SK-N-SH (cell line): ENCODE measurements around the gene NIPAL1. TPM values are rescaled to one million over a fixed set of nuclear protein-coding genes. Genes with fewer than 3 reads are reported as not detected.

ENCODE experiments used
- CTCF ChIA-PET: fragments of 300-600, 350-600 bp; formaldehyde crosslinking; extraction: SDS; loops from one replicate; lab custom pipeline; 2021; lab: Yijun Ruan, JAX
- POLR2A ChIA-PET: fragments of 350-600 bp; sonication (Branson Sonifier 250); formaldehyde crosslinking; extraction: SDS; loops from one replicate; lab custom pipeline; 2020; ENCODE audit warnings: antibody characterized with exemption, inconsistent platforms; lab: Yijun Ruan, JAX
- DNase-seq: peaks from one replicate; pipeline ENCODE4 v3.0.0; 2012
- H2AFZ ChIP-seq: fragments of 200-600 bp; sonication (generic); 2 replicates; pipeline ENCODE4 v1.8.1; 2016; ENCODE audit warnings: antibody characterized with exemption, mild to moderate bottlenecking, low read depth
- H3F3A ChIP-seq: fragments of 200-600 bp; sonication (generic); replicated peaks from 2 replicates; pipeline ENCODE3; 2016; ENCODE audit warnings: antibody characterized with exemption, mild to moderate bottlenecking; ENCODE audit not compliant: insufficient read depth
- H3K27ac ChIP-seq, 2 experiments: fragments of 200-500 bp in 1 of 2; fragments of 200-600 bp in 1 of 2; sonication (Bioruptor generic) in 1 of 2; sonication (generic), shearing (Covaris generic) in 1 of 2; 2 replicates each; pipeline versions ENCODE4 v1.5.1 to v1.6.1; 2014 to 2016; ENCODE audit warnings: low read depth in 2 of 2, inconsistent platforms in 1 of 2, low read length in 1 of 2, mild to moderate bottlenecking in 1 of 2, mixed read lengths in 1 of 2
- H3K27me3 ChIP-seq: fragments of 200-600 bp; sonication (generic), shearing (Covaris generic); 2 replicates; pipeline ENCODE4 v1.6.1; 2016; ENCODE audit warnings: mixed run types; ENCODE audit not compliant: insufficient read depth
- H3K36me3 ChIP-seq, 2 experiments: fragments of 200-500 bp in 1 of 2; fragments of 200-600 bp in 1 of 2; sonication (Bioruptor generic) in 1 of 2; sonication (generic) in 1 of 2; replicated peaks in 1 of 2; 2 replicates each; pipeline versions ENCODE3 to v1.5.1; 2014 to 2016; ENCODE audit warnings: low read length in 1 of 2, mild to moderate bottlenecking in 1 of 2; ENCODE audit not compliant: insufficient read depth in 2 of 2, control insufficient read depth in 1 of 2
- H3K4me1 ChIP-seq, 2 experiments: fragments of 200-500 bp in 1 of 2; fragments of 200-600 bp in 1 of 2; sonication (Bioruptor generic) in 1 of 2; sonication (generic), shearing (Covaris generic) in 1 of 2; 2 replicates each; pipeline versions ENCODE4 v1.5.1 to v1.6.1; 2014 to 2016; ENCODE audit warnings: low read depth in 1 of 2, low read length in 1 of 2, mixed run types in 1 of 2; ENCODE audit not compliant: insufficient read depth in 2 of 2, control insufficient read depth in 1 of 2
- H3K4me2 ChIP-seq: fragments of 200-600 bp; sonication (generic), shearing (Covaris generic); 2 replicates; pipeline ENCODE4 v1.6.1; 2017; ENCODE audit warnings: mixed run types
- H3K4me3 ChIP-seq, 2 experiments: fragments of 200-500 bp in 1 of 2; fragments of 200-600 bp in 1 of 2; sonication (Bioruptor generic) in 1 of 2; sonication (generic), shearing (Covaris generic) in 1 of 2; 2 replicates each; pipeline versions ENCODE4 v1.5.1 to v1.8.1; 2014 to 2016; ENCODE audit warnings: low read depth in 2 of 2, inconsistent platforms in 1 of 2, low read length in 1 of 2, mild to moderate bottlenecking in 1 of 2, mixed read lengths in 1 of 2, moderate library complexity in 1 of 2
- H3K79me2 ChIP-seq: fragments of 200-600 bp; sonication (generic); 2 replicates; pipeline ENCODE4 v1.8.1; 2017; ENCODE audit warnings: mild to moderate bottlenecking; ENCODE audit not compliant: insufficient read depth
- H3K9ac ChIP-seq: fragments of 200-600 bp; sonication (generic); 2 replicates; pipeline ENCODE4 v1.6.1; 2017; ENCODE audit warnings: mixed run types
- H3K9me2 ChIP-seq: fragments of 200-600 bp; sonication (generic); 2 replicates; pipeline ENCODE4 v1.6.1; 2017; ENCODE audit warnings: mixed run types
- H3K9me3 ChIP-seq: fragments of 200-600 bp; sonication (generic); 2 replicates; pipeline ENCODE4 v1.6.1; 2017; ENCODE audit warnings: mixed run types, mild to moderate bottlenecking, moderate library complexity
- H4K20me1 ChIP-seq: fragments of 200-600 bp; sonication (generic); 2 replicates; pipeline ENCODE4 v1.6.1; 2017; ENCODE audit warnings: mild to moderate bottlenecking, mixed run types; ENCODE audit not compliant: insufficient read depth
- ELF1 ChIP-seq: IDR thresholded peaks from 2 replicates; pipeline ENCODE4 v1.4.0; 2012
- EP300 ChIP-seq, 2 experiments: IDR thresholded peaks; 2 replicates each; pipeline versions ENCODE4 v1.4.0 to v1.6.1; 2012; ENCODE audit warnings: borderline replicate concordance in 1 of 2, low read depth in 1 of 2, low read length in 1 of 2
- EZH2phosphoT487 ChIP-seq: fragments of 200-600 bp; sonication (generic); IDR thresholded peaks from 2 replicates; pipeline ENCODE4 v1.6.1; 2017; ENCODE audit warnings: low read depth, mixed run types, mild to moderate bottlenecking, antibody characterized with exemption, moderate library complexity, borderline replicate concordance
- IRF3 ChIP-seq: fragments of 150-350 bp; IDR thresholded peaks from 2 replicates; pipeline ENCODE4 v1.6.1; 2016; ENCODE audit warnings: mild to moderate bottlenecking, low read depth, low read length
- MXI1 ChIP-seq: IDR thresholded peaks from 2 replicates; pipeline ENCODE4 v1.6.1; 2012; ENCODE audit warnings: mild to moderate bottlenecking, low read depth, low read length, improper control_type of control experiment
- NRF1 ChIP-seq: IDR thresholded peaks from 2 replicates; pipeline ENCODE4 v1.6.1; 2012; ENCODE audit warnings: low read depth, mild to moderate bottlenecking, low read length
- POLR2AphosphoS5 ChIP-seq: IDR thresholded peaks from 2 replicates; pipeline ENCODE4 v1.6.1; 2012; ENCODE audit warnings: low read depth, low read length
- RFX5 ChIP-seq: IDR thresholded peaks from 2 replicates; pipeline ENCODE4 v1.6.1; 2012; ENCODE audit warnings: mild to moderate bottlenecking, improper control_type of control experiment, low read length
- SIN3A ChIP-seq: IDR thresholded peaks from 2 replicates; pipeline ENCODE4 v1.6.1; 2012; ENCODE audit warnings: low read depth, mild to moderate bottlenecking, low read length, moderate library complexity, borderline replicate concordance
- TAF1 ChIP-seq: IDR thresholded peaks from 2 replicates; pipeline ENCODE4 v1.6.1; 2012; ENCODE audit warnings: low read depth, mild to moderate bottlenecking, low read length, moderate library complexity, borderline replicate concordance
- TCF12 ChIP-seq: IDR thresholded peaks from 2 replicates; pipeline ENCODE4 v1.4.0; 2012
- YY1 ChIP-seq: IDR thresholded peaks from 2 replicates; pipeline ENCODE4 v1.4.0; 2012; ENCODE audit warnings: low read depth, mild to moderate bottlenecking
- WGBS: methylation state at CpG from one replicate; pipeline ENCODE4 v1.1.6; 2017; ENCODE audit warnings: low lambda C conversion rate; 5-methylcytosine and 5-hydroxymethylcytosine counted together
- polyA plus RNA-seq, 3 experiments: library from polyadenylated mRNA; depleted of rRNA; stranded (reverse); fragments of >200 nt; gene quantifications; 2 replicates each; pipeline ENCODE4 v1.2.3, GENCODE V29; 2012
- TF ChIP-seq, protein P1 (sequence below): IDR thresholded peaks from 2 replicates; pipeline ENCODE4 v1.4.0; 2012; ENCODE audit warnings: low read depth, borderline replicate concordance
- TF ChIP-seq, protein P2 (sequence below): IDR thresholded peaks from 2 replicates; pipeline ENCODE4; 2012
- TF ChIP-seq, protein P3 (sequence below): IDR thresholded peaks from 2 replicates; pipeline ENCODE4 v1.4.0; 2012; ENCODE audit warnings: low read depth, borderline replicate concordance

Gene NIPAL1
- polyA plus RNA-seq, 1 of the 3 experiments (the other 2 are of a cell fraction), result 1.8 TPM

- Histone ChIP-seq H3K9me3 (no peaks in the 10 kb centered on the region), H3K4me1 (peaks cover 4 to 15% of the 10 kb centered on the region in 2 experiments; a peak in 2 of 4 replicates), H3K9me2 (no peaks in the 10 kb centered on the region), H2AFZ (no peak overlapping the region), H3K4me3 (no peak overlapping the region), H3K27me3 (no peaks in the 10 kb centered on the region), H3K36me3 (no peaks in the 10 kb centered on the region), H3K4me2 (no peak overlapping the region), H3K9ac (no peak overlapping the region), H4K20me1 (no peaks in the 10 kb centered on the region), H3K79me2 (no peaks in the 10 kb centered on the region), H3F3A (peaks cover 8% of the 10 kb centered on the region), H3K27ac (no peak overlapping the region)
- TF ChIP-seq POLR2AphosphoS5 (no peak), RFX5 (no peak), EZH2phosphoT487 (no peak), TCF12 (no peak), TAF1 (no peak), NRF1 (no peak), IRF3 (no peak), EP300 (IDR thresholded peaks at IDR 0.05; ENCODE audit: borderline replicate concordance in 1 of 2, low read depth in 1 of 2, low read length in 1 of 2) (no peak), SIN3A (no peak), MXI1 (no peak), ELF1 (no peak), YY1 (no peak)
- TF ChIP-seq, protein P1, sequence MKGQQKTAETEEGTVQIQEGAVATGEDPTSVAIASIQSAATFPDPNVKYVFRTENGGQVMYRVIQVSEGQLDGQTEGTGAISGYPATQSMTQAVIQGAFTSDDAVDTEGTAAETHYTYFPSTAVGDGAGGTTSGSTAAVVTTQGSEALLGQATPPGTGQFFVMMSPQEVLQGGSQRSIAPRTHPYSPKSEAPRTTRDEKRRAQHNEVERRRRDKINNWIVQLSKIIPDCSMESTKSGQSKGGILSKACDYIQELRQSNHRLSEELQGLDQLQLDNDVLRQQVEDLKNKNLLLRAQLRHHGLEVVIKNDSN, result no peak
- TF ChIP-seq, protein P2, sequence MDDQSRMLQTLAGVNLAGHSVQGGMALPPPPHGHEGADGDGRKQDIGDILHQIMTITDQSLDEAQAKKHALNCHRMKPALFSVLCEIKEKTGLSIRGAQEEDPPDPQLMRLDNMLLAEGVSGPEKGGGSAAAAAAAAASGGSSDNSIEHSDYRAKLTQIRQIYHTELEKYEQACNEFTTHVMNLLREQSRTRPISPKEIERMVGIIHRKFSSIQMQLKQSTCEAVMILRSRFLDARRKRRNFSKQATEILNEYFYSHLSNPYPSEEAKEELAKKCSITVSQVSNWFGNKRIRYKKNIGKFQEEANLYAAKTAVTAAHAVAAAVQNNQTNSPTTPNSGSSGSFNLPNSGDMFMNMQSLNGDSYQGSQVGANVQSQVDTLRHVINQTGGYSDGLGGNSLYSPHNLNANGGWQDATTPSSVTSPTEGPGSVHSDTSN, result no peak
- TF ChIP-seq, protein P3, sequence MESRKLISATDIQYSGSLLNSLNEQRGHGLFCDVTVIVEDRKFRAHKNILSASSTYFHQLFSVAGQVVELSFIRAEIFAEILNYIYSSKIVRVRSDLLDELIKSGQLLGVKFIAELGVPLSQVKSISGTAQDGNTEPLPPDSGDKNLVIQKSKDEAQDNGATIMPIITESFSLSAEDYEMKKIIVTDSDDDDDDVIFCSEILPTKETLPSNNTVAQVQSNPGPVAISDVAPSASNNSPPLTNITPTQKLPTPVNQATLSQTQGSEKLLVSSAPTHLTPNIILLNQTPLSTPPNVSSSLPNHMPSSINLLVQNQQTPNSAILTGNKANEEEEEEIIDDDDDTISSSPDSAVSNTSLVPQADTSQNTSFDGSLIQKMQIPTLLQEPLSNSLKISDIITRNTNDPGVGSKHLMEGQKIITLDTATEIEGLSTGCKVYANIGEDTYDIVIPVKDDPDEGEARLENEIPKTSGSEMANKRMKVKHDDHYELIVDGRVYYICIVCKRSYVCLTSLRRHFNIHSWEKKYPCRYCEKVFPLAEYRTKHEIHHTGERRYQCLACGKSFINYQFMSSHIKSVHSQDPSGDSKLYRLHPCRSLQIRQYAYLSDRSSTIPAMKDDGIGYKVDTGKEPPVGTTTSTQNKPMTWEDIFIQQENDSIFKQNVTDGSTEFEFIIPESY, result no peak
- DNase-seq, result no peak
- POLR2A ChIA-PET, result no interaction called here
- CTCF ChIA-PET, result interaction anchor here (3.9 kb wide), 1 partner anchor 8 kb away, joined by 28 read pairs; no protein-coding TSS in a partner anchor
- 97% methylated on average over 2 of the region's 2 CpGs for WGBS
Measured at GRCh38 chr4:48078425-48078824, 61.9 kb downstream of the NIPAL1 start.
